Liver (tissue), 9 donors: Measurements from ENCODE around the gene SLX4. TPM values are rescaled to one million over a fixed set of nuclear protein-coding genes. Genes with fewer than 3 reads are reported as not detected.

ENCODE experiments used
- DNase-seq: peaks from one replicate; pipeline ENCODE4 v3.0.0-alpha.2; 2017; ENCODE audit warnings: low spot score
- H3K27ac ChIP-seq, 2 donors: one replicate each; pipeline ENCODE4 v1.7.0; 2013; ENCODE audit warnings: inconsistent platforms in 2 of 2, low read length in 2 of 2, control low read depth in 1 of 2, low read depth in 1 of 2, mild to moderate bottlenecking in 1 of 2
- H3K27me3 ChIP-seq, 4 donors: one replicate each; pipeline versions ENCODE4 v1.6.1 to v1.7.0; 2013; ENCODE audit warnings: low read length in 3 of 4, inconsistent platforms in 1 of 4, mild to moderate bottlenecking in 1 of 4, moderate library complexity in 1 of 4; ENCODE audit not compliant: control insufficient read depth in 4 of 4, insufficient read depth in 4 of 4
- H3K36me3 ChIP-seq, 4 donors: one replicate each; pipeline versions ENCODE4 v1.6.1 to v1.7.0; 2013; ENCODE audit warnings: low read length in 3 of 4, mild to moderate bottlenecking in 3 of 4, low read depth in 1 of 4, moderate library complexity in 1 of 4; ENCODE audit not compliant: control insufficient read depth in 4 of 4, insufficient read depth in 3 of 4
- H3K4me1 ChIP-seq, 4 donors: one replicate each; pipeline versions ENCODE4 v1.6.1 to v1.7.0; 2013; ENCODE audit warnings: low read length in 3 of 4, mild to moderate bottlenecking in 3 of 4, moderate library complexity in 1 of 4; ENCODE audit not compliant: control insufficient read depth in 4 of 4, insufficient read depth in 4 of 4
- H3K4me3 ChIP-seq, 3 donors: one replicate each; pipeline versions ENCODE4 v1.6.1 to v1.7.0; 2013; ENCODE audit warnings: low read length in 3 of 3, control low read depth in 1 of 3, low read depth in 1 of 3, mild to moderate bottlenecking in 1 of 3
- H3K9ac ChIP-seq, 2 donors: one replicate each; pipeline ENCODE4 v1.7.0; 2013; ENCODE audit warnings: low read length in 2 of 2, mild to moderate bottlenecking in 2 of 2, moderate library complexity in 2 of 2, control low read depth in 1 of 2, low read depth in 1 of 2
- H3K9me3 ChIP-seq, 4 donors: one replicate each; pipeline versions ENCODE4 v1.6.1 to v1.7.0; 2013; ENCODE audit warnings: low read length in 3 of 4; ENCODE audit not compliant: control insufficient read depth in 4 of 4
- ATF3 ChIP-seq: IDR thresholded peaks from 2 replicates; pipeline ENCODE4 v1.6.1; 2016; ENCODE audit warnings: antibody characterized with exemption
- CTCF ChIP-seq: fragments of 150-350 bp; IDR thresholded peaks from 2 replicates; pipeline ENCODE4 v1.5.1; 2017; ENCODE audit warnings: improper control_type of control experiment, low read depth, low read length; ENCODE audit not compliant: missing input control
- EGR1 ChIP-seq, 2 donors: IDR thresholded peaks; 2 replicates each; pipeline ENCODE4 v1.6.1; 2016 to 2018; ENCODE audit warnings: antibody characterized with exemption in 2 of 2, low read depth in 2 of 2
- FOXA1 ChIP-seq: IDR thresholded peaks from 2 replicates; pipeline ENCODE4 v1.6.1; 2016; ENCODE audit warnings: antibody characterized with exemption
- FOXA2 ChIP-seq: IDR thresholded peaks from 2 replicates; pipeline ENCODE4 v1.6.1; 2016; ENCODE audit warnings: antibody characterized with exemption
- GABPA ChIP-seq, 2 donors: IDR thresholded peaks in 1 of 2; conservative IDR thresholded peaks in 1 of 2; 2 replicates each; pipeline ENCODE4 v1.6.1; 2016; ENCODE audit warnings: antibody characterized with exemption in 2 of 2, mild to moderate bottlenecking in 1 of 2, moderate library complexity in 1 of 2
- HNF4A ChIP-seq, 2 donors: conservative IDR thresholded peaks; 2 replicates each; pipeline ENCODE4 v1.6.1; 2016; ENCODE audit warnings: antibody characterized with exemption in 2 of 2, mild to moderate bottlenecking in 2 of 2
- HNF4G ChIP-seq: IDR thresholded peaks from 2 replicates; pipeline ENCODE4 v1.6.1; 2016; ENCODE audit warnings: antibody characterized with exemption
- JUND ChIP-seq, 2 donors: IDR thresholded peaks; 2 replicates each; pipeline ENCODE4 v1.6.1; 2016; ENCODE audit warnings: antibody characterized with exemption in 2 of 2
- MAX ChIP-seq: IDR thresholded peaks from 2 replicates; pipeline ENCODE4 v1.6.1; 2016; ENCODE audit warnings: antibody characterized with exemption
- NR2F2 ChIP-seq: IDR thresholded peaks from 2 replicates; pipeline ENCODE4 v1.6.1; 2016; ENCODE audit warnings: antibody characterized with exemption
- RAD21 ChIP-seq, 2 donors: IDR thresholded peaks; 2 replicates each; pipeline ENCODE4 v1.6.1; 2016; ENCODE audit warnings: antibody characterized with exemption in 2 of 2, mild to moderate bottlenecking in 2 of 2
- REST ChIP-seq: IDR thresholded peaks from 2 replicates; pipeline ENCODE4 v1.6.1; 2016; ENCODE audit warnings: antibody characterized with exemption, mild to moderate bottlenecking
- RXRA ChIP-seq, 2 donors: IDR thresholded peaks; 2 replicates each; pipeline ENCODE4 v1.6.1; 2017 to 2018; ENCODE audit warnings: antibody characterized with exemption in 2 of 2, mild to moderate bottlenecking in 1 of 2
- SP1 ChIP-seq: IDR thresholded peaks from 2 replicates; pipeline ENCODE4 v1.6.1; 2018; ENCODE audit warnings: antibody characterized with exemption, mild to moderate bottlenecking
- TAF1 ChIP-seq: conservative IDR thresholded peaks from 2 replicates; pipeline ENCODE4 v1.6.1; 2016; ENCODE audit warnings: antibody characterized with exemption, mild to moderate bottlenecking
- YY1 ChIP-seq: IDR thresholded peaks from 2 replicates; pipeline ENCODE4 v1.6.1; 2016; ENCODE audit warnings: antibody characterized with exemption, mild to moderate bottlenecking
- ZBTB33 ChIP-seq: IDR thresholded peaks from 2 replicates; pipeline ENCODE4 v1.6.1; 2016; ENCODE audit warnings: antibody characterized with exemption
- WGBS: extraction: QIAGEN DNeasy Blood & Tissue Kit; methylation state at CpG from one replicate; pipeline ENCODE4 v1.1.7; 2013; 5-methylcytosine and 5-hydroxymethylcytosine counted together
- polyA plus RNA-seq, 2 donors: library from polyadenylated mRNA; stranded (reverse) in 1 of 2; unstranded in 1 of 2; fragments of 200-250 nt in 1 of 2; fragments of >200 nt in 1 of 2; fragmentation: Nextera tagmentation in 1 of 2; extraction: Ambion mirVana in 1 of 2; gene quantifications; one replicate each; pipeline versions ENCODE4 v1.2.1 to v1.2.3, GENCODE V29; 2013 to 2015
- total RNA-seq, 2 donors: library from RNA; depleted of rRNA; stranded (reverse); fragments of >200 nt; gene quantifications; one replicate each; pipeline ENCODE4 v1.2.3, GENCODE V29; 2014
- donor health status: healthy.
- donor health status: healthy.
- donor health status: healthy.
- donor health status: healthy.
- donor health status: healthy.

SLX4 gene
- total and polyA plus RNA-seq, 4 donors, result 0.32 to 4.9 (median 1.3) TPM

GRCh38 chr16:3573146-3573815, 38.1 kb downstream of the SLX4 start:
- Histone ChIP-seq H3K27me3 (peaks cover 0 to 2% (median 0%) of the 10 kb centered on the region in 4 donors), H3K36me3 (no peaks in the 10 kb centered on the region), H3K27ac (no peak overlapping the region), H3K4me3 (no peak overlapping the region), H3K4me1 (no peaks in the 10 kb centered on the region), H3K9me3 (peaks cover 3 to 6% (median 4%) of the 10 kb centered on the region in 4 donors), H3K9ac (no peak overlapping the region)
- TF ChIP-seq RAD21 (IDR thresholded peaks at IDR 0.05), result no peak
- TF ChIP-seq HNF4G, result no peak
- no peak for TF ChIP-seq MAX
- no peak for TF ChIP-seq FOXA1
- TF ChIP-seq YY1, result no peak
- no peak for TF ChIP-seq HNF4A (conservative IDR thresholded peaks at IDR 0.05)
- no peak for TF ChIP-seq SP1
- TF ChIP-seq GABPA (IDR thresholded peaks at IDR 0.05 in 1 of 2, conservative IDR thresholded peaks at IDR 0.05 in 1 of 2), result no peak
- TF ChIP-seq CTCF, result no peak
- no peak for TF ChIP-seq TAF1
- no peak for TF ChIP-seq ATF3
- TF ChIP-seq EGR1 (IDR thresholded peaks at IDR 0.05; ENCODE audit: low read depth in 2 of 2), result no peak
- TF ChIP-seq NR2F2, result no peak
- no peak for TF ChIP-seq ZBTB33
- no peak for TF ChIP-seq FOXA2
- no peak for TF ChIP-seq REST
- no peak for TF ChIP-seq JUND (IDR thresholded peaks at IDR 0.05)
- no peak for TF ChIP-seq RXRA (IDR thresholded peaks at IDR 0.05)
- WGBS, result 84% methylated on average over 9 of the region's 9 CpGs
- no peak for DNase-seq
